ENCODE data around the gene SDF2. TPM values are rescaled to one million over a fixed set of nuclear protein-coding genes. Genes with fewer than 3 reads are reported as not detected.

The SDF2 gene
- total and polyA plus RNA-seq, 2 experiments from 2014 or later: 32.5 to 54.6 TPM

- DNase-seq (ENCODE audit: low spot score) (no peak), ATAC-seq (no peak)
- no peaks in the 10 kb centered on the region for H3K27me3 ChIP-seq (ENCODE audit: insufficient read depth)
- H3K27me3 Mint-ChIP-seq (ENCODE audit: insufficient read depth, low read depth, poor library complexity): peaks cover 10% of the 10 kb centered on the region
- H3K27ac Mint-ChIP-seq: peak overlapping the region; percentile 99; the same call in 1 of the 2 replicates
- no peak overlapping the region; the same call in 1 of the 2 replicates for H3K4me2 ChIP-seq
- TF ChIP-seq CTCF (conservative IDR thresholded peaks at IDR 0.05; ENCODE audit: low read depth in 2 of 2): no peak
- no peak for TF ChIP-seq ZNF331 (CRISPR knock-in tag; IDR thresholded peaks at IDR 0.05; ENCODE audit: low read depth)
- no peak for TF ChIP-seq REST (IDR thresholded peaks at IDR 0.05; ENCODE audit: unreplicated experiment)
- TF ChIP-seq ETS1 (IDR thresholded peaks at IDR 0.05): no peak
- TF ChIP-seq EZH2 (IDR thresholded peaks at IDR 0.05; ENCODE audit: low read depth, unreplicated experiment): no peak
- TF ChIP-seq NANOG (IDR thresholded peaks at IDR 0.05; ENCODE audit: borderline replicate concordance): no peak
- TF ChIP-seq JUNB (IDR thresholded peaks at IDR 0.05; ENCODE audit: unreplicated experiment): no peak
- TF ChIP-seq CREB1 (CRISPR knock-in tag; IDR thresholded peaks at IDR 0.05; ENCODE audit: low read depth): no peak
- no peak for TF ChIP-seq ZNF114 (CRISPR knock-in tag; IDR thresholded peaks at IDR 0.05)
- TF ChIP-seq EZH2phosphoT487 (IDR thresholded peaks at IDR 0.05; ENCODE audit: unreplicated experiment): no peak
- TF ChIP-seq STAT1 (IDR thresholded peaks at IDR 0.05; ENCODE audit: unreplicated experiment): no peak
- TF ChIP-seq ZNF462 (CRISPR knock-in tag; IDR thresholded peaks at IDR 0.05): no peak
- no peak for TF ChIP-seq POLR2AphosphoS5 (IDR thresholded peaks at IDR 0.05; ENCODE audit: low read depth)
- peak overlapping the region; percentile 99 for H3K4me3 Mint-ChIP-seq
- H4K20me1 ChIP-seq (replicated peaks; ENCODE audit: insufficient read depth): peaks cover 21% of the 10 kb centered on the region
- peaks cover 26% of the 10 kb centered on the region for H3K9me3 Mint-ChIP-seq
- H3K4me1 ChIP-seq (ENCODE audit: insufficient read depth): peaks cover 9% of the 10 kb centered on the region
- H3K79me2 ChIP-seq (replicated peaks; ENCODE audit: insufficient read depth): peaks cover 80% of the 10 kb centered on the region
- peaks cover 6% of the 10 kb centered on the region for H3F3A ChIP-seq (replicated peaks; ENCODE audit: low read depth)
- H2AFZ ChIP-seq: no peak overlapping the region
- peaks cover 9% of the 10 kb centered on the region for H3K36me3 ChIP-seq (ENCODE audit: insufficient read depth)
- H3K27ac ChIP-seq (ENCODE audit: low read depth): 0 out of 2 replicates have a peak overlapping the region, but pooled peaks have one; percentile 8
- peaks cover 3% of the 10 kb centered on the region; the same call in 1 of the 2 replicates for H3K9me2 ChIP-seq (ENCODE audit: insufficient read depth)
- H3K36me3 Mint-ChIP-seq (ENCODE audit: low read depth): peaks cover 49% of the 10 kb centered on the region
- H3K4me1 Mint-ChIP-seq: peaks cover 15% of the 10 kb centered on the region
- no peak overlapping the region for H3K4me3 ChIP-seq
Observed at GRCh38 chr17:28663723-28664122, 2.0 kb upstream of the SDF2 start.

All from GM23338 (cell line).